GM12873 (cell line): ENCODE results near the gene NME9.

ENCODE experiments used
- CTCF ChIP-seq: IDR thresholded peaks from 2 replicates; pipeline ENCODE4 v1.5.1; 2012; ENCODE audit warnings: low read depth, mild to moderate bottlenecking, moderate library complexity, low read length, control low read depth; ENCODE audit not compliant: insufficient read depth; ENCODE audit errors: missing control alignments

Gene NME9

DNA sequence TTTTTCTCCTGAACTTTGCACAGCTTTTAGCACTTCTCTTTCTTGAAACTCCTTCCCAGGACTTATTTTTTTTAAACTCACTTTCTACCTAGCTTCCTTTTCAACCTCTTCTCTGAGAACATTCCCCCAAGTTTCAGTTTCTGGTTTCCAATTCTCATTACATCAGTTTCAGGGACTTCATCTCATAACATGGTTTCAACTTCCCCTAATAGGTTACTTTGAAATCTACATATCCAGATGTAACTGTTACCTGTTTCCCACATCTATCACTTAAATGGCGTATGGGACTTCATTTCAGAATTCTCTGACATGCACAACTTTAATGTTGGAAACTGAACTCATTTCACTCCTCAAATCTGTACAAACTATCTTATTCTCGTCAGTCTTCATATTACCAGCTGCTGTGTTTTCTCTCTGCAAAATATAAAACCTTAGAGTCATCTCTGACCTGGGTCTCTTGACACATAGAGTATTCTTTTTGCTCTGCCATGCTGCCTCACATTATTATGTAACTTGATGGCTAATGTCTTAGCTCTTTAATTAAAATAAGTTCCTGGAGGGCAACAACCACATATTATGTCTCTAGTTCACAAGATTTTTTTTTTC lies 58.4 kb downstream of the NME9 start:
- no peak for TF ChIP-seq CTCF

- no peak for TF ChIP-seq CTCF
Measured at GRCh38 chr3:138270245-138270644, 59.4 kb downstream of the NME9 start.

DNA sequence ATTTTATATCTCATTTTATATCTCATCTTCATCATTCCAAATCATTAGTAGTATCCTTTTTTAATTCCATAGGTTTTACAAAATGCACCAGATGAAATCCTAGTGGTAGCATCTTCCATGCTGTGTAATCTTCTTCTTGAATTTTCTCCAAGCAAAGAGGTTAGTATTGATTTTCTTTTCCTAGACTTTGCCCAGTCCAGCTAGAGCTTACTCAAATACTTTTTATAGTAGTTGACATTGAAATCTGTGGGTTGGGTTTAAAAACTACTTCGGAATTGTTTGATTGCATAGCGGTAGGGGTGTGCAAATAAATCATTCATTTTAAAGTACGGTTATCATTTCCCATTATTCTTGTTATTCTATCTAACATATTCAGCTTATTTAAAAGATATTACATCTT lies 62.6 kb downstream of the NME9 start:
- TF ChIP-seq CTCF, result no peak

DNA sequence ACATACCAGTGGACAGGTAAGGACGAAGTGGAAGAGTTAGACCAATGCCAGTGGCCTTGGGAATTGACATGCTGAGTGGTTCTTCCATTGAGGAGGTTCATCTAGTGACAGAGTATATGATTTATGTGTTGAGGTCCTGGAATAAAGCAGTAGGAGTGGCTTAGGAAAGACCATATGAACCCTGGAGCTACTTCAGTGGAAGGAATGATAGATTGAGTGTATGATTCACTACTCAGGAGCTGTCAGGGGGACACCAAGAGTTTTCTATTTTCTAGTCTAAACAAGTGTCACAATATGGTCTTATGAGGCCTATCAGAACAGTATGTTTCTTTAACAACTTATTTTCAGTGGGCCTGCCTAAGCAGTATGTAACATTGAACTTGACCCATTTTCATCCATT lies 63.9 kb downstream of the NME9 start:
- no peak for TF ChIP-seq CTCF

- TF ChIP-seq CTCF, result no peak
Measured at GRCh38 chr3:138263104-138263503, 66.5 kb downstream of the NME9 start.

- no peak for TF ChIP-seq CTCF
Measured at GRCh38 chr3:138260611-138261010, 69.0 kb downstream of the NME9 start.

DNA sequence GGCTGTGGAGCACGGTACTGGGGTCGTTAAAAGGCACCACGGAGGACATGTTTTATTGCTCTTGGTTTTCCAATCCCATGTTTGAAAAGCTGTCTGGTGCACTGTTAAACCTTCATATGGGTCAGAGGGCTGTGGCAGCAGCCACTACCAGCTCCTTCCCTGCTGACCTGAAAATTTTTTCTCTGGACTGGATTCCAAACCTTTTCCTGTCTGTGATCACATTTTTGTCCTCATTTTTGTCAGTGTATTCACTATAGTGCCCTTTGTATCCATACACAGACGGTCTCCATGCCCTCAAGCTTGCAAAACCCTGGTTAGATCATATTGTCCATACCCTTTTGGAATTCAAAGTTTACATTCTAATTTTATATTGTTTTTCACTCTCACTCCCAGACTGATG lies 70.5 kb downstream of the NME9 start:
- TF ChIP-seq CTCF, result no peak
